ENCODE data around the gene ARNT2.

Gene ARNT2

DNA sequence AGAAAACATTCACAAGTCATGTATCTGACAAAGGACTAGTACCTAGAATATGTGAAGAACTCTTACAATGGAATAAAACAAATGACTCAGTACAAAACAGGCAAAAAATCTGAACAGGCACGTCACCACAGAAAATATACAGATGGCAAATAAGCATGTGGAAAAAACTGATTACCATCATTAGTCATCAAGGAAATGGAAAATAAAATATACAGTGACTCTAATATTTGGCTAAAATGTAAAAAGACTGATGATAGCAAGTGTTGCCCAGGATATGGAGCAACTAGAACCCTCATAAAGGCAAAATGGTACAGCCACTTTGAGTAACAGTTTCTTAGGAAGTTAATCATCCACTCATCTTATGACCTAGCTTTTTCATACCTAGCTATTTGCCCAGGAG, 195.2 kb downstream of the ARNT2 start:
- DNase-seq (ENCODE audit: low read depth): no peak
- TF ChIP-seq MAX (IDR thresholded peaks at IDR 0.05; ENCODE audit: low read depth, low read length) (no peak), POLR2A (IDR thresholded peaks at IDR 0.05; ENCODE audit: extremely low read depth, insufficient read length) (no peak), MYC (IDR thresholded peaks at IDR 0.05; ENCODE audit: low read depth, low read length) (no peak)
- TF ChIP-seq, protein P1, sequence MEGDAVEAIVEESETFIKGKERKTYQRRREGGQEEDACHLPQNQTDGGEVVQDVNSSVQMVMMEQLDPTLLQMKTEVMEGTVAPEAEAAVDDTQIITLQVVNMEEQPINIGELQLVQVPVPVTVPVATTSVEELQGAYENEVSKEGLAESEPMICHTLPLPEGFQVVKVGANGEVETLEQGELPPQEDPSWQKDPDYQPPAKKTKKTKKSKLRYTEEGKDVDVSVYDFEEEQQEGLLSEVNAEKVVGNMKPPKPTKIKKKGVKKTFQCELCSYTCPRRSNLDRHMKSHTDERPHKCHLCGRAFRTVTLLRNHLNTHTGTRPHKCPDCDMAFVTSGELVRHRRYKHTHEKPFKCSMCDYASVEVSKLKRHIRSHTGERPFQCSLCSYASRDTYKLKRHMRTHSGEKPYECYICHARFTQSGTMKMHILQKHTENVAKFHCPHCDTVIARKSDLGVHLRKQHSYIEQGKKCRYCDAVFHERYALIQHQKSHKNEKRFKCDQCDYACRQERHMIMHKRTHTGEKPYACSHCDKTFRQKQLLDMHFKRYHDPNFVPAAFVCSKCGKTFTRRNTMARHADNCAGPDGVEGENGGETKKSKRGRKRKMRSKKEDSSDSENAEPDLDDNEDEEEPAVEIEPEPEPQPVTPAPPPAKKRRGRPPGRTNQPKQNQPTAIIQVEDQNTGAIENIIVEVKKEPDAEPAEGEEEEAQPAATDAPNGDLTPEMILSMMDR (IDR thresholded peaks at IDR 0.05; ENCODE audit: low read depth, low read length): no peak
- H3K4me3 ChIP-seq (ENCODE audit: low read depth, low read length): no peak overlapping the region

DNA sequence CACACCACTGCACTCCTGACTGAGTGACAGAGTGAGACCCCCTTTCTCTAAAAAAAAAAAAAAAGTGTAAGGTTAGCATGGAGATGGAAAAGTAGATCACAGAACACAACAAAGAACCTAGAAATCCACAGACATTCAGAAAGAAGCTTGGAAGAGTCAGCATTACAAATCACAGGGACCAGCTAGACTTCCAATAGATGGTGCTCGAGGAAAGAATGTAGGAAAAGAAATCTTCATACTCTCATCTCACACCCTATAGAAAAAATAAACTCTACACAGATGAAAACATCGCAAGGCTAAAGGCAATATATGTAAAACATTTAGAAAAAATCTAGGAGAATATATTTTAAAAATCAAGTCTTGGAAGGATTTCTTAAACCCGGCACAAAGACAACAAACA, 196.4 kb downstream of the ARNT2 start:
- TF ChIP-seq, protein P1 (IDR thresholded peaks at IDR 0.05; ENCODE audit: low read depth, low read length): no peak
- TF ChIP-seq MYC (IDR thresholded peaks at IDR 0.05; ENCODE audit: low read depth, low read length) (no peak), MAX (IDR thresholded peaks at IDR 0.05; ENCODE audit: low read depth, low read length) (no peak), POLR2A (IDR thresholded peaks at IDR 0.05; ENCODE audit: extremely low read depth, insufficient read length) (no peak)
- H3K4me3 ChIP-seq (ENCODE audit: low read depth, low read length): no peak overlapping the region
- no peak for DNase-seq (ENCODE audit: low read depth)

DNA sequence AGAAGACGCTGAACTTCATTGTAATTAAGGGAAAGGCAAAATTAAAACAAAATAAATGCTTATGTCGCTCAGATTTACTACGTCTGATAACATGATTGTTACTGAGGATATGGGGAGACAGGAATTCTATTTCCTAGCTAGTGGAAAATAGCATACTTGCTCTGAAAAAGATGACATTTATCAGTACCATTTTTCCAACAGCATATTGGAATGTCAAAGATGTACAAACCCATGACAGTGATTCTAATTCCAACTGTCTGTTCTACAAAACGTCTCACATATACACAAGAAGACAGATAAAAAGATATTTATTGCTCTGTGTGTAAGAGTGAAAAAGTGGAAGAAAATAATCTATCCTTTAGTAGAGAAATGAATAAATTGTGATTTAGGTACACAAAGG, 197.1 kb downstream of the ARNT2 start:
- no peak overlapping the region for H3K4me3 ChIP-seq (ENCODE audit: low read depth, low read length)
- no peak for DNase-seq (ENCODE audit: low read depth)
- no peak for TF ChIP-seq MAX (IDR thresholded peaks at IDR 0.05; ENCODE audit: low read depth, low read length)
- no peak for TF ChIP-seq MYC (IDR thresholded peaks at IDR 0.05; ENCODE audit: low read depth, low read length)
- TF ChIP-seq, protein P1 (IDR thresholded peaks at IDR 0.05; ENCODE audit: low read depth, low read length): no peak

DNA sequence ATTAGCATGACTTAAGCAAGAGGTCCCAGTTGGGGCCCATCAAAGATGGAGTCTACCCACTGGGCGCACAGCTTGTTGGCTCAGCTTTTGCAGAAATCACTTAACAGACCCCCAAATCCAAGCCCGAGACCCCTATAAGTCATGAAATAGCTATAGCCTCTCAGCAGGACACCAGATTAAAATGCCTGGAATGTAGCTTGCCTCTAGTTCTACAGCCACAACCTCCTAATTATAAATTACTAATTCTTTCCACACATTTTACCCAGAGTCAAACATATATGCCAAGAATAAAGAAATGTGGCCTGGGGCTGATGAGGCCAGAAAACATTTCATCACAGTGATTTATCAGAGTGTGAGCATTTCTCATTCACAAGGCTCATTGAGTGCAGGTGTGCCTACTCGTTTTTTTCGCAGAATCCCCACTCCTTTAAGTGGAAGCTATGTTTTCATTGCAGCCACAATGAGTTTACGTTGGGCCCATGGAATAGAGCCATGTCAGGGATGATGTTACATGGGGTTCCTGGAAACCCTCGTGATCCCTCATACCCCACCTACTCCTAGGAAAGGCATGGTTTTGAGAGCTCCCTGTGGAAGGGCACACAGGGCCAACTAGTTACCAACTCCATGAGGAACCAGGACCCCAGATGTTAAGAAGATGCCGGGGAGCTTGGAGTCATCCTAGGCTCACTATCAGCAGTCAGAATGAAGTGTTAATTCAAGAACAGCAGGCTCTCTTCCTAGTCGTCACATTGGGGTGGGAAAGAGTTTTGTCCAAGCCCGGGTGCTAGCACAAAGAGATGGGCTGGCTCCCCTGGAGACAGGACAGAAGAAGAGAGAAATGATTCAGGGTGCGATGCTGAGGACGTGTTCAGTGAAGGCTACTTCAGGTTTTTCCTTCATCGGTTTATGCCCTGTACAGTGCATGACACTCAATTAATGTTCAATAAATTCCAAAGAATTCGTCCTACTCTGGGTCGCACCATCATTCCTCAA, 200.7 kb downstream of the ARNT2 start:
- DNase-seq (ENCODE audit: low read depth): no peak
- TF ChIP-seq, protein P1 (IDR thresholded peaks at IDR 0.05; ENCODE audit: low read depth, low read length): no peak
- TF ChIP-seq MAX (IDR thresholded peaks at IDR 0.05; ENCODE audit: low read depth, low read length) (no peak), POLR2A (IDR thresholded peaks at IDR 0.05; ENCODE audit: extremely low read depth, insufficient read length) (no peak), MYC (IDR thresholded peaks at IDR 0.05; ENCODE audit: low read depth, low read length) (no peak)
- no peak overlapping the region for H3K4me3 ChIP-seq (ENCODE audit: low read depth, low read length)

GRCh38 chr15:80605591-80606150, 201.5 kb downstream of the ARNT2 start:
- no peak for DNase-seq (ENCODE audit: low read depth)
- no peak overlapping the region for H3K4me3 ChIP-seq (ENCODE audit: low read depth, low read length)
- TF ChIP-seq MAX (IDR thresholded peaks at IDR 0.05; ENCODE audit: low read depth, low read length) (no peak), MYC (IDR thresholded peaks at IDR 0.05; ENCODE audit: low read depth, low read length) (no peak), POLR2A (IDR thresholded peaks at IDR 0.05; ENCODE audit: extremely low read depth, insufficient read length) (no peak)
- TF ChIP-seq, protein P1 (IDR thresholded peaks at IDR 0.05; ENCODE audit: low read depth, low read length): no peak

Measured in NB4 (cell line).